Measurements from ENCODE around the gene PM20D2. TPM values are rescaled to one million over a fixed set of nuclear protein-coding genes. Genes with fewer than 3 reads are reported as not detected.
A peak's percentile ranks its signal among the peaks of the same experiment; 100 is the strongest.

Gene PM20D2
- total RNA-seq, 1 donor from 2014 or later, result 14.1 TPM

DNA sequence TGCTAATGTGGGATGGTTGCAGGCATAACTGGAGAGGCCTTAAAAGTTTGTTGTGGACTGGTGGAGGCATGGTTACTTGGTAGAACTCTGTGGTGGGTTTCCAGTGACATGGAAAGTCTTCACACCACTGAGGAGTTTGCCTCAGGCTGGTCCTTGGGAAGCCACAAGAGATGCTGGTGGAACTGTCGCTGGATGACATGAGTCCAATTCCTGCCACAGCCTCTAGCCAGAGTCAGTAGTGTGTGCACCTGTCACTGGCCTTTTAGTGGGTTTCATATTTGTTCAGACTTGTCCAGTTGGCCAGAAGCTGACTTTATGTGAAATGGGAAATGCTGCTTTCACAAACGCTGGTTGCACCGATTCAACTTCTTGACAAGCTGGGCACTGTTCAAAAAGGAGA is 14.3 kb upstream of the PM20D2 start:
- Mint-ChIP-seq H3K27me3 (ENCODE audit: insufficient read depth) (no peaks in the 10 kb centered on the region), H3K9me3 (peaks cover 8% of the 10 kb centered on the region), H3K36me3 (ENCODE audit: low read depth) (no peaks in the 10 kb centered on the region), H3K4me3 (no peak overlapping the region), H3K4me1 (ENCODE audit: low read depth) (no peaks in the 10 kb centered on the region), H3K27ac (no peak overlapping the region)
- no peak for DNase-seq (ENCODE audit: low spot score)
- intact Hi-C loops (cut with micrococcal nuclease), result no loop called here

DNA sequence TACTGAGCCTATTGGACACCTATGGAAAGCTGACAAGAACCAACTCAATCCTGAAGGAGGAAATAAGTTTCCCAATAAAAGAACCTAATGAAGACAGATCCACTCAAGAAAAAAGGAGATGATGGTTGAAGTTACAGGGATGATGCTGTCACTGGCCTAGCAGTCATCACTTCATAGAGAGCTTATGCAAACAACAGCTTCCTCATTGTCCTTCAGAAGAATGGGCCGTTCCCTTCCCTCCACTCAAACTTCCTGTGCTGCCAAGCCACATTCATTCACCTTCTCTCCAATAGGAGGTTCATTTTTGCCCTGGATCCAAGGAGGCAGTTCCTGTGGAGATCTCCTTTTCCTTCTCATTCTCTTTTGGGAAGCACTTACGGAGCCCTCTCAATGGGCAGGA is 13.8 kb upstream of the PM20D2 start:
- Mint-ChIP-seq H3K36me3 (ENCODE audit: low read depth) (no peaks in the 10 kb centered on the region), H3K9me3 (peaks cover 8% of the 10 kb centered on the region), H3K27me3 (ENCODE audit: insufficient read depth) (no peaks in the 10 kb centered on the region), H3K4me1 (ENCODE audit: low read depth) (no peaks in the 10 kb centered on the region), H3K27ac (no peak overlapping the region), H3K4me3 (no peak overlapping the region)
- DNase-seq (ENCODE audit: low spot score), result no peak
- intact Hi-C loops (cut with micrococcal nuclease), result no loop called here

DNA sequence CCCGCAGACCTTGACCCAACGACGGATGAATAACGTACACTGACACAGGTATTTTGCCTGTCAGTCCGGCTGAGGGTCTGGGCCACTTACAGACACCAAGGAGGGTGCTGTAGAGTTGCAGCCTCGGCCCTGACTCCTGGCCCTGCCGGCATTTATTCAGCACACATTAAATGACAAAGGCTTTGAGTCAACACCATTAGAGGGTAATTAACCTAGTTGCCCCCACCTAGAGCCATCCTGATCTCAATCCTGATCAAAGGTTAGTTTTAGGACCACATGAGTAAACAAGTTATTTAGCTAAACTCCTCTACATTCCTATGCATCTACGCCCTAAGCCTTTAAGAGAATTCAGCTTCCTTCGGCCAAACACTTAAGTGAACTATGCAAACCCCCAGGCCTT is 11.9 kb upstream of the PM20D2 start:
- Mint-ChIP-seq H3K4me3 (no peak overlapping the region), H3K9me3 (no peaks in the 10 kb centered on the region), H3K36me3 (ENCODE audit: low read depth) (no peaks in the 10 kb centered on the region), H3K27ac (no peak overlapping the region), H3K4me1 (ENCODE audit: low read depth) (no peaks in the 10 kb centered on the region), H3K27me3 (ENCODE audit: insufficient read depth) (no peaks in the 10 kb centered on the region)
- intact Hi-C loops (cut with micrococcal nuclease), result no loop called here
- no peak for DNase-seq (ENCODE audit: low spot score)

GRCh38 chr6:89134723-89135122 is 11.1 kb upstream of the PM20D2 start:
- H3K4me3 Mint-ChIP-seq, result no peak overlapping the region
- no peak overlapping the region for H3K27ac Mint-ChIP-seq
- no peaks in the 10 kb centered on the region for H3K9me3 Mint-ChIP-seq
- no peaks in the 10 kb centered on the region for H3K4me1 Mint-ChIP-seq (ENCODE audit: low read depth)
- no peaks in the 10 kb centered on the region for H3K36me3 Mint-ChIP-seq (ENCODE audit: low read depth)
- H3K27me3 Mint-ChIP-seq (ENCODE audit: insufficient read depth), result no peaks in the 10 kb centered on the region
- DNase-seq (ENCODE audit: low spot score), result no peak
- intact Hi-C loops (cut with micrococcal nuclease), result no loop called here

GRCh38 chr6:89138173-89138572 is 7.7 kb upstream of the PM20D2 start:
- Mint-ChIP-seq H3K36me3 (ENCODE audit: low read depth) (no peaks in the 10 kb centered on the region), H3K27ac (no peak overlapping the region), H3K4me3 (no peak overlapping the region), H3K4me1 (ENCODE audit: low read depth) (no peaks in the 10 kb centered on the region), H3K9me3 (no peaks in the 10 kb centered on the region), H3K27me3 (ENCODE audit: insufficient read depth) (no peaks in the 10 kb centered on the region)
- DNase-seq (ENCODE audit: low spot score), result no peak
- intact Hi-C loops (cut with micrococcal nuclease), result no loop called here

- Mint-ChIP-seq H3K27me3 (ENCODE audit: insufficient read depth) (peaks cover 10% of the 10 kb centered on the region), H3K27ac (no peak overlapping the region), H3K36me3 (ENCODE audit: low read depth) (no peaks in the 10 kb centered on the region), H3K4me1 (ENCODE audit: low read depth) (peaks cover 12% of the 10 kb centered on the region), H3K4me3 (no peak overlapping the region), H3K9me3 (no peaks in the 10 kb centered on the region)
- intact Hi-C loops (cut with micrococcal nuclease), result loop anchor here (10.0 kb wide), 1 partner anchor 1435 kb away; the partner anchor contains the start of gene AKIRIN2
- DNase-seq (ENCODE audit: low spot score), result no peak
These were observed 6.1 kb upstream of the PM20D2 start for GRCh38 chr6:89139509-89140346.

GRCh38 chr6:89140347-89141156 is 5.3 kb upstream of the PM20D2 start:
- Mint-ChIP-seq H3K9me3 (no peaks in the 10 kb centered on the region), H3K27ac (no peak overlapping the region), H3K4me1 (ENCODE audit: low read depth) (peaks cover 15% of the 10 kb centered on the region), H3K27me3 (ENCODE audit: insufficient read depth) (peaks cover 11% of the 10 kb centered on the region), H3K36me3 (ENCODE audit: low read depth) (no peaks in the 10 kb centered on the region), H3K4me3 (no peak overlapping the region)
- no peak for DNase-seq (ENCODE audit: low spot score)
- intact Hi-C loops (cut with micrococcal nuclease), result loop anchor here (10.0 kb wide), 1 partner anchor 1436 kb away; the partner anchor contains the start of gene AKIRIN2

- no peaks in the 10 kb centered on the region for H3K9me3 Mint-ChIP-seq
- DNase-seq (ENCODE audit: low spot score), result no peak
- peaks cover 36% of the 10 kb centered on the region for H3K4me1 Mint-ChIP-seq (ENCODE audit: low read depth)
- H3K27ac Mint-ChIP-seq, result no peak overlapping the region
- intact Hi-C loops (cut with micrococcal nuclease), result loop anchor here (2.0 to 10.0 kb wide), 3 partner anchors 154 to 1440 kb away; partner anchors contain the start of gene AKIRIN2
- H3K4me3 Mint-ChIP-seq, result peak overlapping the region; percentile 28
- peaks cover 9% of the 10 kb centered on the region for H3K36me3 Mint-ChIP-seq (ENCODE audit: low read depth)
- H3K27me3 Mint-ChIP-seq (ENCODE audit: insufficient read depth), result peaks cover 11% of the 10 kb centered on the region
These were observed 1.4 kb upstream of the PM20D2 start for GRCh38 chr6:89144354-89144906.

- H3K9me3 Mint-ChIP-seq, result no peaks in the 10 kb centered on the region
- H3K4me1 Mint-ChIP-seq (ENCODE audit: low read depth), result peaks cover 40% of the 10 kb centered on the region
- intact Hi-C loops (cut with micrococcal nuclease), result loop anchor here (1.0 to 10.0 kb wide), 8 partner anchors 28 to 1441 kb away; partner anchors contain the start of genes AKIRIN2, PNRC1 and RNGTT
- peaks cover 13% of the 10 kb centered on the region for H3K36me3 Mint-ChIP-seq (ENCODE audit: low read depth)
- H3K4me3 Mint-ChIP-seq, result peak overlapping the region; percentile 93
- peak overlapping the region; percentile 98 for H3K27ac Mint-ChIP-seq
- peaks cover 11% of the 10 kb centered on the region for H3K27me3 Mint-ChIP-seq (ENCODE audit: insufficient read depth)
- DNase-seq (ENCODE audit: low spot score), result no peak
These were observed 532 bp upstream of the PM20D2 start for GRCh38 chr6:89145091-89145955.

DNA sequence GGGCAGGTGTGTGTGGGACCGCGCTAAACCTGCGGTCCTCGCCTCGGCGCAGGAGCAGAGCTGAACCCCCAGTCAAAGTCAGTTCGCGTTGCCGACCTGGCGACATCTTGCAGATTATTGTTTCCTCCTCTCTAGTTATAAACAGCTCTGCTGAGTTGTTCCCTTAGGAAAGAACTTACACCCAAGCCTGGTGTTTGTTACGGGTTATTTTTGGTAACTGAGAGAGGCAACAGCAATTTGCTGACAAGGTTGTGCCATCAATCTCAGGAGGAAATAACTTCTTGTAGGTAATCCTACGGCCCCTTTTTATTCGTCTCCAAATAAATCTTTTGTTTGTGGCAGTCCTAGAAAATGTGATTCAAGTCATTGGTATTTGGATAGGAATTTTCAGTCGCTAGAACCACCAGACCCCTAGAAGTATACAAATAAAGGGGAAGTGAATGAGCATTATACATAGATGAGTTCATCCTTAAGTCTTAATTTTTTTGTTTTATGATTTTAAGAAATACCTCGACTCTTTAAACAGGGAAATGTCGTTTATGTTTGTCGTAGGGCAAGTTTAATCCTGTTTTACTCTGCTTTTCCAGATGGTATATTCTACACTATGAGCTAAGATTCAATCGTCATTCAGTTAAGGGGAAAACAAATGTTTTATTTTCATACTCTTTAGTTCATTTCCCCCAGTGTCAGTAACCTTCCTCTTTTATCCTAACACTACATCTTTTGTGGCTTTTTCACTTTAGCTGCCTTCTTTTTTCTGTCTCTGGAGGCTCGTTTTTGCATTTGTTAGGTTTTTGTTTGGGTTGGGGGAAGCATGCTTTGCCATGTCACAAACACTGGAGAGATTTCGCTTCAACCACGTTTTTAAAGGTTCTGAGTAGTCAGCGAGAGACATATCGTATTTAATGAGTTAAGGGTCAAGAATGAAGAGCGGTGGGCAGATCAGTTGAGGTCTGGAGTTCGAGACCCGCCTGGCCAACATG is 1.2 kb downstream of the PM20D2 start:
- H3K27me3 Mint-ChIP-seq (ENCODE audit: insufficient read depth), result peaks cover 11% of the 10 kb centered on the region
- no peak for DNase-seq (ENCODE audit: low spot score)
- intact Hi-C loops (cut with micrococcal nuclease), result loop anchor here (1.0 to 10.0 kb wide), 2 partner anchors 265 to 1442 kb away; partner anchors contain the start of genes AKIRIN2 and RRAGD
- peak overlapping the region; percentile 63 for H3K27ac Mint-ChIP-seq
- H3K4me3 Mint-ChIP-seq, result peak overlapping the region; percentile 78
- no peaks in the 10 kb centered on the region for H3K9me3 Mint-ChIP-seq
- H3K4me1 Mint-ChIP-seq (ENCODE audit: low read depth), result peaks cover 40% of the 10 kb centered on the region
- peaks cover 16% of the 10 kb centered on the region for H3K36me3 Mint-ChIP-seq (ENCODE audit: low read depth)

- no peak for DNase-seq (ENCODE audit: low spot score)
- H3K27ac Mint-ChIP-seq, result no peak overlapping the region
- intact Hi-C loops (cut with micrococcal nuclease), result loop anchor here (10.0 kb wide), 1 partner anchor 1443 kb away; the partner anchor contains the start of gene AKIRIN2
- H3K4me1 Mint-ChIP-seq (ENCODE audit: low read depth), result peaks cover 40% of the 10 kb centered on the region
- H3K4me3 Mint-ChIP-seq, result peak overlapping the region; percentile 60
- no peaks in the 10 kb centered on the region for H3K9me3 Mint-ChIP-seq
- peaks cover 16% of the 10 kb centered on the region for H3K36me3 Mint-ChIP-seq (ENCODE audit: low read depth)
- peaks cover 11% of the 10 kb centered on the region for H3K27me3 Mint-ChIP-seq (ENCODE audit: insufficient read depth)
These were observed 2.3 kb downstream of the PM20D2 start for GRCh38 chr6:89148016-89148750.
